Smooth muscle cell (in vitro differentiated cells): ENCODE results near the gene CXCL16. TPM values are rescaled to one million over a fixed set of nuclear protein-coding genes. Genes with fewer than 3 reads are reported as not detected.

ENCODE experiments used
- DNase-seq: peaks from one replicate; lab custom pipeline; 2025; ENCODE audit not compliant: unreplicated experiment; lab: John Stamatoyannopoulos, UW
- H2AFZ ChIP-seq: fragments of 200-600 bp; sonication (generic); 2 replicates; pipeline ENCODE4 v1.6.0; 2016; ENCODE audit warnings: antibody characterized with exemption, low read depth, mild to moderate bottlenecking
- H3F3A ChIP-seq: fragments of 200-600 bp; sonication (generic); 2 replicates; pipeline ENCODE4 v1.6.0; 2017; ENCODE audit warnings: antibody characterized with exemption, low read depth
- H3K27ac ChIP-seq: fragments of 200-600 bp; sonication (generic); 2 replicates; pipeline ENCODE4 v1.5.1; 2016; ENCODE audit warnings: low read depth, mild to moderate bottlenecking
- H3K27me3 ChIP-seq: fragments of 200-600 bp; sonication (generic); 2 replicates; pipeline ENCODE4 v1.6.1; 2016; ENCODE audit warnings: low read depth, mild to moderate bottlenecking
- H3K36me3 ChIP-seq: fragments of 200-600 bp; sonication (generic); 2 replicates; pipeline ENCODE4 v1.5.1; 2016; ENCODE audit warnings: low read depth
- H3K4me1 ChIP-seq: fragments of 200-600 bp; sonication (generic); 2 replicates; pipeline ENCODE4 v1.5.1; 2016; ENCODE audit warnings: low read depth
- H3K4me2 ChIP-seq: fragments of 200-600 bp; sonication (generic); 2 replicates; pipeline ENCODE4 v1.6.0; 2016; ENCODE audit warnings: mild to moderate bottlenecking
- H3K4me3 ChIP-seq: fragments of 200-600 bp; sonication (generic); 2 replicates; pipeline ENCODE4 v1.5.1; 2016; ENCODE audit warnings: mild to moderate bottlenecking
- H3K79me2 ChIP-seq: fragments of 200-600 bp; sonication (generic); 2 replicates; pipeline ENCODE4 v1.6.0; 2016; ENCODE audit warnings: low read depth, mild to moderate bottlenecking
- H3K9ac ChIP-seq: fragments of 200-600 bp; sonication (generic); 2 replicates; pipeline ENCODE4 v1.6.0; 2016; ENCODE audit warnings: low read depth
- H3K9me3 ChIP-seq: fragments of 200-600 bp; sonication (generic); replicated peaks from 2 replicates; pipeline ENCODE4 v1.5.1; 2016; ENCODE audit warnings: low read depth
- H4K20me1 ChIP-seq: fragments of 200-600 bp; sonication (generic); 2 replicates; pipeline ENCODE4 v1.6.0; 2016; ENCODE audit warnings: low read depth
- WGBS: methylation state at CpG from one replicate; pipeline ENCODE4 v1.1.7; 2016; ENCODE audit warnings: low lambda C conversion rate; 5-methylcytosine and 5-hydroxymethylcytosine counted together
- polyA plus RNA-seq: library from polyadenylated mRNA; unstranded; fragments of >200 nt; fragmentation: Nextera tagmentation; extraction: Ambion mirVana; gene quantifications from 2 replicates; pipeline ENCODE4 v1.2.1, GENCODE V29; 2016
- total RNA-seq: library from RNA; depleted of rRNA; stranded (reverse); fragments of >200 nt; gene quantifications from 2 replicates; pipeline ENCODE4 v1.2.3, GENCODE V29; 2014
- TF ChIP-seq, protein P1 (sequence below): fragments of 200-600 bp; sonication (generic); IDR thresholded peaks from 2 replicates; pipeline ENCODE4 v1.5.1; 2017; ENCODE audit warnings: borderline replicate concordance, mild to moderate bottlenecking, antibody characterized with exemption; ENCODE audit not compliant: insufficient read depth, poor library complexity, severe bottlenecking

The CXCL16 gene
- total and polyA plus RNA-seq, 2 experiments from 2014 or later, result 2.3 to 3.2 TPM

DNA sequence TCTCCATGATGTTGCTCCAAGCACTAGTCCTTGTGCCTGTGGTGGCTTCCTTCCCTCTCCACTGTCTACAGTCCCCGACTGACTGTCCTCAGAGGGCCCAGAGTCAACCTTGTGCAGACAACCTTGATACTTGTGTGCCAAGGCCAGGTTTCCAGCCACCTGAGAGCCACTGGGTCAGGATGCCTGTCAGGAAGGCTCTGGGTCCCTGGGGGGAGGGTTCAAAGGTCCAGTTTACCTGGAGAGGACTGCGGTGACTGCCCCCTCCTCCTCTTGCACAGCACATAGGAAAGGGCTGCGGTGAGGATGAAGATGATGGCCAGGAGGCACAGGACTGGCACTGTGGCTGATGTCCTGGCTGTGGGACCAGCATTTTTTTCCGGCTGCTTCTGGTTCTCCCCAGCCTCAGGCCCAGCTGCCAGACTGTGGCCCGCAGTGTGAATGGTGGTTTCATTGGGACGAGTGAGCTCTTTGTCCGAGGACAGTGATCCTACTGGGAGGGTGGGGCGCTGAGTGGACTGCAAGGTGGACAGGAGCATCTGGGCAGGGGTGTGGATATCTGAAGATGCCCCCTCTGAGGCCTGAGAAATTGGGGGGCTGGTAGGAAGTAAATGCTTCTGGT lies 4.8 kb downstream of the CXCL16 start:
- TF ChIP-seq, protein P1, sequence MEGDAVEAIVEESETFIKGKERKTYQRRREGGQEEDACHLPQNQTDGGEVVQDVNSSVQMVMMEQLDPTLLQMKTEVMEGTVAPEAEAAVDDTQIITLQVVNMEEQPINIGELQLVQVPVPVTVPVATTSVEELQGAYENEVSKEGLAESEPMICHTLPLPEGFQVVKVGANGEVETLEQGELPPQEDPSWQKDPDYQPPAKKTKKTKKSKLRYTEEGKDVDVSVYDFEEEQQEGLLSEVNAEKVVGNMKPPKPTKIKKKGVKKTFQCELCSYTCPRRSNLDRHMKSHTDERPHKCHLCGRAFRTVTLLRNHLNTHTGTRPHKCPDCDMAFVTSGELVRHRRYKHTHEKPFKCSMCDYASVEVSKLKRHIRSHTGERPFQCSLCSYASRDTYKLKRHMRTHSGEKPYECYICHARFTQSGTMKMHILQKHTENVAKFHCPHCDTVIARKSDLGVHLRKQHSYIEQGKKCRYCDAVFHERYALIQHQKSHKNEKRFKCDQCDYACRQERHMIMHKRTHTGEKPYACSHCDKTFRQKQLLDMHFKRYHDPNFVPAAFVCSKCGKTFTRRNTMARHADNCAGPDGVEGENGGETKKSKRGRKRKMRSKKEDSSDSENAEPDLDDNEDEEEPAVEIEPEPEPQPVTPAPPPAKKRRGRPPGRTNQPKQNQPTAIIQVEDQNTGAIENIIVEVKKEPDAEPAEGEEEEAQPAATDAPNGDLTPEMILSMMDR, result no peak
- no peak for DNase-seq
- H3K27ac ChIP-seq, result no peak overlapping the region
- H3K9ac ChIP-seq, result no peak overlapping the region
- peaks cover 4% of the 10 kb centered on the region for H4K20me1 ChIP-seq
- H3K79me2 ChIP-seq, result no peaks in the 10 kb centered on the region
- WGBS, result 98% methylated on average over 8 of the region's 8 CpGs
- no peaks in the 10 kb centered on the region for H3F3A ChIP-seq
- H2AFZ ChIP-seq, result no peak overlapping the region
- H3K4me1 ChIP-seq, result peaks cover 11% of the 10 kb centered on the region
- H3K4me3 ChIP-seq, result no peak overlapping the region
- H3K4me2 ChIP-seq, result no peak overlapping the region
- H3K36me3 ChIP-seq, result no peaks in the 10 kb centered on the region
- H3K9me3 ChIP-seq, result no peaks in the 10 kb centered on the region
- H3K27me3 ChIP-seq, result peaks cover 37% of the 10 kb centered on the region

DNA sequence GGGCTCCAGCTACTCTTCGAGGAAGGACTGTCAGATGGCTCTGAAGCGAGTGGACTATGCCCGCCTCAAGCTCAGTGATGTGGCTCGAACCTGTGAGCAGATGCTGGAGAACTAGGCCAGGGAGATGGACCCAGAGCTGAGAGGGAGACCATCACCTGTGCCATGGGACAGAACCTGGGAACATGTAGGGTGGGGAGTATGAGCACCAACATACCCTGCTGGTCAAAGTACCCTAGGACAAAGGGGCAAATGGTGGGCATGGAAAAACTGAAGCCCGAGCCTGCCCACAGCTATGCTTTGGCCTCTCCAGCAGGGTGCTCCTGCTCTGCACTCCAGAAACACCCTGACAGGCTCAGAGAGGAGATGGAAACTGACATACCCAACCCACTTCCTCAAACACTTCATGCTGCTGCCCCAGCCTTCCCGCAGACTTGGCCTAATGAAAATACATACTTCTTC lies 6.6 kb downstream of the CXCL16 start:
- Histone ChIP-seq H2AFZ (no peak overlapping the region), H3K9me3 (no peaks in the 10 kb centered on the region), H4K20me1 (peaks cover 4% of the 10 kb centered on the region), H3K9ac (no peak overlapping the region), H3F3A (no peaks in the 10 kb centered on the region), H3K36me3 (no peaks in the 10 kb centered on the region), H3K27me3 (peaks cover 18% of the 10 kb centered on the region), H3K79me2 (no peaks in the 10 kb centered on the region), H3K4me3 (no peak overlapping the region), H3K4me2 (no peak overlapping the region), H3K4me1 (no peaks in the 10 kb centered on the region), H3K27ac (no peak overlapping the region)
- 93% methylated on average over 6 of the region's 6 CpGs for WGBS
- DNase-seq, result no peak
- TF ChIP-seq, protein P1, result no peak

DNA sequence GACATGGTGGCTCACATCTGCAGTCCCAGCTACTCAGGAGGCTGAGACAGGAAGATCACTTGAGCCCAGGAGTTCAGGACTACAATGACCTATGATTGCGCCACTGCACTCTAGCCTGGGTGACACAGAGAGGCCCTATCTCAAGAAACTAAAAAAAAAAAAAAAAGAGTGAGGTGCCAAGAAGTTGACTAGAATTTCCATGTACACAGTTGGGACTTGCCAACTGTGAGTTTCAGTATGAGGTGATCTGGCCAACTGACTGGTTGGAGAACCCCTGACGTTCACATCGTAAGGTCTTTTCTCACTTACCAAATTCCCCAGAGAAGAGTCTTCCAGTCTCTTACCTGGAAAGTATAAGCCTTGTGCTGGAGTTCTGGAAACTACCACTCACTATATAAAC lies 11.6 kb downstream of the CXCL16 start:
- Histone ChIP-seq H2AFZ (no peak overlapping the region), H3K4me1 (no peaks in the 10 kb centered on the region), H3K27ac (no peak overlapping the region), H3K9ac (no peak overlapping the region), H3K79me2 (no peaks in the 10 kb centered on the region), H3K4me3 (no peak overlapping the region), H3K27me3 (no peaks in the 10 kb centered on the region), H3K36me3 (no peaks in the 10 kb centered on the region), H4K20me1 (peaks cover 4% of the 10 kb centered on the region), H3K9me3 (no peaks in the 10 kb centered on the region), H3K4me2 (no peak overlapping the region), H3F3A (no peaks in the 10 kb centered on the region)
- no peak for DNase-seq
- TF ChIP-seq, protein P1, result no peak
- 61% methylated on average over 3 of the region's 3 CpGs for WGBS
